ENCODE data around the gene CSTPP1.
"Not testable (repeated sequence)": the region's sequence is repeated elsewhere in the genome, so short reads cannot be mapped to it uniquely, and the experiment has no call there.

The CSTPP1 gene

GRCh38 chr11:47187723-47188122, 251.2 kb downstream of the CSTPP1 start:
- Histone ChIP-seq H3K9me3 (ENCODE audit: low read length) (no peaks in the 10 kb centered on the region), H3K4me1 (ENCODE audit: insufficient read depth, low read length) (peaks cover 35% of the 10 kb centered on the region), H3K27ac (ENCODE audit: low read depth, low read length) (peak overlapping the region; percentile 93), H3K9ac (ENCODE audit: low read length) (peak overlapping the region; percentile 58), H3K27me3 (ENCODE audit: control insufficient read depth in 1 of 2, insufficient read depth in 2 of 2, low read length in 2 of 2) (no peaks in the 10 kb centered on the region), H3K4me3 (ENCODE audit: low read depth in 1 of 2, low read length in 2 of 2) (peak overlapping the region; percentile 64 to 71), H3K36me3 (ENCODE audit: insufficient read depth, low read length) (no peaks in the 10 kb centered on the region)

GRCh38 chr11:47188259-47188658, 251.7 kb downstream of the CSTPP1 start:
- peak overlapping the region; percentile 58 for H3K9ac ChIP-seq (ENCODE audit: low read length)
- peak overlapping the region in 1 of 2 donors; percentile 64 for H3K4me3 ChIP-seq (ENCODE audit: low read depth in 1 of 2, low read length in 2 of 2)
- H3K36me3 ChIP-seq (ENCODE audit: insufficient read depth, low read length) = no peaks in the 10 kb centered on the region
- peak overlapping the region; percentile 93 for H3K27ac ChIP-seq (ENCODE audit: low read depth, low read length)
- H3K9me3 ChIP-seq (ENCODE audit: low read length) = no peaks in the 10 kb centered on the region
- peaks cover 35% of the 10 kb centered on the region for H3K4me1 ChIP-seq (ENCODE audit: insufficient read depth, low read length)
- no peaks in the 10 kb centered on the region for H3K27me3 ChIP-seq (ENCODE audit: control insufficient read depth in 1 of 2, insufficient read depth in 2 of 2, low read length in 2 of 2)

GRCh38 chr11:47189100-47189834, 252.7 kb downstream of the CSTPP1 start:
- H3K4me1 ChIP-seq (ENCODE audit: insufficient read depth, low read length) = peaks cover 31% of the 10 kb centered on the region
- H3K27me3 ChIP-seq (ENCODE audit: control insufficient read depth in 1 of 2, insufficient read depth in 2 of 2, low read length in 2 of 2) = no peaks in the 10 kb centered on the region
- no peaks in the 10 kb centered on the region for H3K36me3 ChIP-seq (ENCODE audit: insufficient read depth, low read length)
- H3K4me3 ChIP-seq (ENCODE audit: low read depth in 1 of 2, low read length in 2 of 2) = no peak overlapping the region
- peak overlapping the region; percentile 3 for H3K27ac ChIP-seq (ENCODE audit: low read depth, low read length)
- no peaks in the 10 kb centered on the region for H3K9me3 ChIP-seq (ENCODE audit: low read length)
- H3K9ac ChIP-seq (ENCODE audit: low read length) = no peak overlapping the region

- not testable (repeated sequence) for H3K36me3 ChIP-seq (ENCODE audit: insufficient read depth, low read length); H3K27ac ChIP-seq (ENCODE audit: low read depth, low read length); H3K4me3 ChIP-seq (ENCODE audit: low read depth in 1 of 2, low read length in 2 of 2); H3K27me3 ChIP-seq (ENCODE audit: control insufficient read depth in 1 of 2, insufficient read depth in 2 of 2, low read length in 2 of 2); H3K9me3 ChIP-seq (ENCODE audit: low read length); H3K9ac ChIP-seq (ENCODE audit: low read length)
- peaks cover 22% of the 10 kb centered on the region for H3K4me1 ChIP-seq (ENCODE audit: insufficient read depth, low read length)
Measured at GRCh38 chr11:47191137-47191536, 254.6 kb downstream of the CSTPP1 start.

- H3K27ac ChIP-seq (ENCODE audit: low read depth, low read length) = no peak overlapping the region
- no peak overlapping the region for H3K9ac ChIP-seq (ENCODE audit: low read length)
- no peak overlapping the region for H3K4me3 ChIP-seq (ENCODE audit: low read depth in 1 of 2, low read length in 2 of 2)
- H3K4me1 ChIP-seq (ENCODE audit: insufficient read depth, low read length) = peaks cover 18% of the 10 kb centered on the region
- H3K36me3 ChIP-seq (ENCODE audit: insufficient read depth, low read length) = no peaks in the 10 kb centered on the region
- no peaks in the 10 kb centered on the region for H3K27me3 ChIP-seq (ENCODE audit: control insufficient read depth in 1 of 2, insufficient read depth in 2 of 2, low read length in 2 of 2)
- H3K9me3 ChIP-seq (ENCODE audit: low read length) = no peaks in the 10 kb centered on the region
Measured at GRCh38 chr11:47192111-47192510, 255.6 kb downstream of the CSTPP1 start.

- H3K9me3 ChIP-seq (ENCODE audit: low read length); H3K9ac ChIP-seq (ENCODE audit: low read length); H3K36me3 ChIP-seq (ENCODE audit: insufficient read depth, low read length); H3K27ac ChIP-seq (ENCODE audit: low read depth, low read length); H3K4me3 ChIP-seq (ENCODE audit: low read depth in 1 of 2, low read length in 2 of 2); H3K4me1 ChIP-seq (ENCODE audit: insufficient read depth, low read length); H3K27me3 ChIP-seq (ENCODE audit: control insufficient read depth in 1 of 2, insufficient read depth in 2 of 2, low read length in 2 of 2): not testable (repeated sequence)
Measured at GRCh38 chr11:47198161-47198560, 261.6 kb downstream of the CSTPP1 start.

GRCh38 chr11:47201015-47201414, 264.5 kb downstream of the CSTPP1 start:
- Histone ChIP-seq H3K27me3 (ENCODE audit: control insufficient read depth in 1 of 2, insufficient read depth in 2 of 2, low read length in 2 of 2) (no peaks in the 10 kb centered on the region), H3K4me3 (ENCODE audit: low read depth in 1 of 2, low read length in 2 of 2) (no peak overlapping the region), H3K9ac (ENCODE audit: low read length) (no peak overlapping the region), H3K9me3 (ENCODE audit: low read length) (no peaks in the 10 kb centered on the region), H3K4me1 (ENCODE audit: insufficient read depth, low read length) (no peaks in the 10 kb centered on the region), H3K27ac (ENCODE audit: low read depth, low read length) (no peak overlapping the region), H3K36me3 (ENCODE audit: insufficient read depth, low read length) (no peaks in the 10 kb centered on the region)

- Histone ChIP-seq H3K9ac (ENCODE audit: low read length) (no peak overlapping the region), H3K9me3 (ENCODE audit: low read length) (no peaks in the 10 kb centered on the region), H3K27ac (ENCODE audit: low read depth, low read length) (no peak overlapping the region), H3K4me1 (ENCODE audit: insufficient read depth, low read length) (no peaks in the 10 kb centered on the region), H3K4me3 (ENCODE audit: low read depth in 1 of 2, low read length in 2 of 2) (no peak overlapping the region), H3K36me3 (ENCODE audit: insufficient read depth, low read length) (no peaks in the 10 kb centered on the region), H3K27me3 (ENCODE audit: control insufficient read depth in 1 of 2, insufficient read depth in 2 of 2, low read length in 2 of 2) (no peaks in the 10 kb centered on the region)
Measured at GRCh38 chr11:47202576-47202975, 266.0 kb downstream of the CSTPP1 start.

GRCh38 chr11:47204637-47204989, 268.1 kb downstream of the CSTPP1 start:
- Histone ChIP-seq H3K9ac (ENCODE audit: low read length) (no peak overlapping the region), H3K27ac (ENCODE audit: low read depth, low read length) (no peak overlapping the region), H3K36me3 (ENCODE audit: insufficient read depth, low read length) (no peaks in the 10 kb centered on the region), H3K27me3 (ENCODE audit: control insufficient read depth in 1 of 2, insufficient read depth in 2 of 2, low read length in 2 of 2) (no peaks in the 10 kb centered on the region), H3K4me1 (ENCODE audit: insufficient read depth, low read length) (no peaks in the 10 kb centered on the region), H3K4me3 (ENCODE audit: low read depth in 1 of 2, low read length in 2 of 2) (no peak overlapping the region), H3K9me3 (ENCODE audit: low read length) (no peaks in the 10 kb centered on the region)

GRCh38 chr11:47206577-47206976, 270.0 kb downstream of the CSTPP1 start:
- H3K27me3 ChIP-seq (ENCODE audit: control insufficient read depth in 1 of 2, insufficient read depth in 2 of 2, low read length in 2 of 2); H3K9me3 ChIP-seq (ENCODE audit: low read length); H3K9ac ChIP-seq (ENCODE audit: low read length); H3K36me3 ChIP-seq (ENCODE audit: insufficient read depth, low read length); H3K4me3 ChIP-seq (ENCODE audit: low read depth in 1 of 2, low read length in 2 of 2); H3K27ac ChIP-seq (ENCODE audit: low read depth, low read length); H3K4me1 ChIP-seq (ENCODE audit: insufficient read depth, low read length): not testable (repeated sequence)

GRCh38 chr11:47207459-47207858, 270.9 kb downstream of the CSTPP1 start:
- Histone ChIP-seq H3K4me1 (ENCODE audit: insufficient read depth, low read length) (no peaks in the 10 kb centered on the region), H3K4me3 (ENCODE audit: low read depth in 1 of 2, low read length in 2 of 2) (no peak overlapping the region), H3K36me3 (ENCODE audit: insufficient read depth, low read length) (no peaks in the 10 kb centered on the region), H3K27me3 (ENCODE audit: control insufficient read depth in 1 of 2, insufficient read depth in 2 of 2, low read length in 2 of 2) (no peaks in the 10 kb centered on the region), H3K27ac (ENCODE audit: low read depth, low read length) (no peak overlapping the region), H3K9ac (ENCODE audit: low read length) (no peak overlapping the region), H3K9me3 (ENCODE audit: low read length) (no peaks in the 10 kb centered on the region)

- H3K27me3 ChIP-seq (ENCODE audit: control insufficient read depth in 1 of 2, insufficient read depth in 2 of 2, low read length in 2 of 2); H3K4me3 ChIP-seq (ENCODE audit: low read depth in 1 of 2, low read length in 2 of 2); H3K36me3 ChIP-seq (ENCODE audit: insufficient read depth, low read length); H3K9me3 ChIP-seq (ENCODE audit: low read length); H3K27ac ChIP-seq (ENCODE audit: low read depth, low read length); H3K9ac ChIP-seq (ENCODE audit: low read length); H3K4me1 ChIP-seq (ENCODE audit: insufficient read depth, low read length): not testable (repeated sequence)
Measured at GRCh38 chr11:47208008-47208552, 271.5 kb downstream of the CSTPP1 start.
